A673 (cell line): ENCODE data around the gene STK31.

Source experiments
- EZH2 ChIP-seq: fragments of 200-600 bp; sonication (generic); IDR thresholded peaks from 2 replicates; pipeline ENCODE4 v1.6.1; 2017; ENCODE audit warnings: borderline replicate concordance, low read depth, mild to moderate bottlenecking, mixed read lengths, antibody characterized with exemption, low read length; ENCODE audit not compliant: poor library complexity, severe bottlenecking
- TF ChIP-seq, protein P1 (sequence below): fragments of 300-800, 200-600 bp; sonication (generic); conservative IDR thresholded peaks from 2 replicates; pipeline ENCODE4 v1.5.1; 2017; ENCODE audit warnings: low read depth, mild to moderate bottlenecking, antibody characterized with exemption, low read length, moderate library complexity, mixed read lengths

- TF ChIP-seq, protein P1, sequence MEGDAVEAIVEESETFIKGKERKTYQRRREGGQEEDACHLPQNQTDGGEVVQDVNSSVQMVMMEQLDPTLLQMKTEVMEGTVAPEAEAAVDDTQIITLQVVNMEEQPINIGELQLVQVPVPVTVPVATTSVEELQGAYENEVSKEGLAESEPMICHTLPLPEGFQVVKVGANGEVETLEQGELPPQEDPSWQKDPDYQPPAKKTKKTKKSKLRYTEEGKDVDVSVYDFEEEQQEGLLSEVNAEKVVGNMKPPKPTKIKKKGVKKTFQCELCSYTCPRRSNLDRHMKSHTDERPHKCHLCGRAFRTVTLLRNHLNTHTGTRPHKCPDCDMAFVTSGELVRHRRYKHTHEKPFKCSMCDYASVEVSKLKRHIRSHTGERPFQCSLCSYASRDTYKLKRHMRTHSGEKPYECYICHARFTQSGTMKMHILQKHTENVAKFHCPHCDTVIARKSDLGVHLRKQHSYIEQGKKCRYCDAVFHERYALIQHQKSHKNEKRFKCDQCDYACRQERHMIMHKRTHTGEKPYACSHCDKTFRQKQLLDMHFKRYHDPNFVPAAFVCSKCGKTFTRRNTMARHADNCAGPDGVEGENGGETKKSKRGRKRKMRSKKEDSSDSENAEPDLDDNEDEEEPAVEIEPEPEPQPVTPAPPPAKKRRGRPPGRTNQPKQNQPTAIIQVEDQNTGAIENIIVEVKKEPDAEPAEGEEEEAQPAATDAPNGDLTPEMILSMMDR: no peak
- TF ChIP-seq EZH2: no peak
Measured at GRCh38 chr7:23746629-23747028, 36.6 kb downstream of the STK31 start.
